Retinal pigment epithelial cell (primary cell): ENCODE data around the gene PLA2G6.

ENCODE experiments used
- DNase-seq: peaks from one replicate; pipeline ENCODE4 v3.0.0-alpha.2; 2010; ENCODE audit warnings: low read depth
- H3K4me3 ChIP-seq: 2 replicates; pipeline ENCODE4 v1.5.1; 2011; ENCODE audit warnings: mild to moderate bottlenecking, low read length, control low read depth, moderate library complexity
- TF ChIP-seq, protein P1 (sequence below): conservative IDR thresholded peaks from 2 replicates; pipeline ENCODE4 v1.5.1; 2011; ENCODE audit warnings: low read depth, low read length, control low read depth, inconsistent platforms

PLA2G6 gene

DNA sequence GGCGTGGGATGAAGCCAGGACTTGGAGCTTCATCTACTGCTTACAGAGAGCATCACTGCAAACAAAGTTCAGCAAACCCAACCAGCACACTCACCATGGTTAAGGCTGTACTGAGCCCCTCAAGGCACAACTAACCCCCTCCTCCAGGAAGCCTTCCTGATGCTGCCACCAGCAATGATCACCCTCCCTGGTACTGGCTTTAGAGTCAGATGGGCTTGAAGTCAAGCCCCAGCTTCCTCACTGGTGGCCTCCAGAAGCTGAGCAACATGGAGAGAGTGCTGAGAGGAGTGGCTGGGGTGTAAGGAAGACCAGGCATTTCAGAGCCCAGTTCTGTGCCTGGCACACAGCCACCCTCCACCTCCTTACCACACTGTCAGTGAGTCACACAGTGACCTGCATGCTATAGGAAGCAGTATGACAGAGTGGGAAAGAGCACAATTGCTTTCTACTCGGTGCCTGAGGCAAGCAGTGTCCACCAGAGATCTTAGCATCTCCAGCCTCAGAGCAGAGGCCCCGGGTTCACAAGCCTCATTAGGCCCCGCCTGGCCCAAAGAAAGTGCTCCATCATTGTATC lies 46.4 kb downstream of the PLA2G6 start:
- DNase-seq = peak; percentile 36
- H3K4me3 ChIP-seq = no peak overlapping the region
- TF ChIP-seq, protein P1, sequence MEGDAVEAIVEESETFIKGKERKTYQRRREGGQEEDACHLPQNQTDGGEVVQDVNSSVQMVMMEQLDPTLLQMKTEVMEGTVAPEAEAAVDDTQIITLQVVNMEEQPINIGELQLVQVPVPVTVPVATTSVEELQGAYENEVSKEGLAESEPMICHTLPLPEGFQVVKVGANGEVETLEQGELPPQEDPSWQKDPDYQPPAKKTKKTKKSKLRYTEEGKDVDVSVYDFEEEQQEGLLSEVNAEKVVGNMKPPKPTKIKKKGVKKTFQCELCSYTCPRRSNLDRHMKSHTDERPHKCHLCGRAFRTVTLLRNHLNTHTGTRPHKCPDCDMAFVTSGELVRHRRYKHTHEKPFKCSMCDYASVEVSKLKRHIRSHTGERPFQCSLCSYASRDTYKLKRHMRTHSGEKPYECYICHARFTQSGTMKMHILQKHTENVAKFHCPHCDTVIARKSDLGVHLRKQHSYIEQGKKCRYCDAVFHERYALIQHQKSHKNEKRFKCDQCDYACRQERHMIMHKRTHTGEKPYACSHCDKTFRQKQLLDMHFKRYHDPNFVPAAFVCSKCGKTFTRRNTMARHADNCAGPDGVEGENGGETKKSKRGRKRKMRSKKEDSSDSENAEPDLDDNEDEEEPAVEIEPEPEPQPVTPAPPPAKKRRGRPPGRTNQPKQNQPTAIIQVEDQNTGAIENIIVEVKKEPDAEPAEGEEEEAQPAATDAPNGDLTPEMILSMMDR = no peak

DNA sequence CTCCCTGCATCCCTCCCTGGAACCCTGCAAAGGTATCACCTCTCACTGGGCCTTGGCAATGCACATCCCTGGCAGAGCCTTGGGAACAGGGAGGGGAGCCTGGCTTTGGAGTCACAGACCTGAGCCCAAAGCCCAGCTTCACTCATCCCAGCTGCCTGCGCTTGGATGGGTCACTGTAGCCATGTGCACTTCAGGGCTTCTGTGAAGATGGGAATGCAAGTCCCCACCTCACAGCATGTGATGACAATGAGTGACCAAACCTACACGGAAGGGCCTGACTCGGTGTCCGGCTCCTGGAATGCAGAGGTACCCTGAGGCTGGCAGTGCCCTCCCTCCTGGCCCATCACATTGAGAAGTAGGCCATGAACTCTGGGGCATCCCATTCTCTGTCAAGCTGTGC lies 48.3 kb downstream of the PLA2G6 start:
- no peak overlapping the region for H3K4me3 ChIP-seq
- DNase-seq = no peak
- TF ChIP-seq, protein P1 = no peak

DNA sequence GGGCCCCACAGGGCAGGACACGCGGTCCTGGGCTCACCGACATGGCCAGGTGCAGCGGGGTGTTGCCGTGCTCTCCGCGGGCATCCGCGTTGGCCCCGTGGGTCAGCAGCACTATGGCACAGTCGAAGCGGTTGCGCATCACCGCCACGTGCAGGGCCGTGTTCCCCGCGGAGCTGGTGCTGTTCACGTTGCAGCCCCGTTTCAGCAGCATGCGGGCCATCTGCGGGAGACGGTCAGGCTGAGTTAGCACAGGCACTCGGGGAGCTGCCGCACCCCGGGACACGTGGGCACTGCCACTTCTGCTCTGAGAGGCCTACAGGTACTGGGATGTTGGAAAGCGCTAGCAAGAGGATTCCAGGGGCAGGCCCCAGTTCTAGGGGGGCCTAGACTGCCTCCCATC lies 48.8 kb downstream of the PLA2G6 start:
- no peak for DNase-seq
- no peak overlapping the region for H3K4me3 ChIP-seq
- TF ChIP-seq, protein P1 = no peak

DNA sequence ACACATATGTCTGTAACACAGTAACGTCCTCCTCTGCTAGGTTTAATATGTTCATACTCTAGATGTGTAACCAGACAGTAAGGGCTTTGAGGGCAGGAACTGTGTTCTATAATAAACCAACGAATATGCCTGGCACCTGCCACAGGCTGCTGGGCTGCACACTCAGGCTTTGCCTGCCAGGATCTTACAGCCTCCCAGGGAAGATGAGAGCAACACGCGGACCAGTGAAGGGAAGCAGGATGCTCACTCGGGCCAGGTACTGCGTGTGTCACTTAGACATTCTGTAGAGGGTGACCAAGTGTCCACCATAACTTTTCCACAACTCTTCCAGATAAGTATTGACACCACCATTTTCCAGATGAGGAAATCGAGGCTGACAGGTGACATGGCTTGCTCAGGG lies 49.5 kb downstream of the PLA2G6 start:
- no peak overlapping the region for H3K4me3 ChIP-seq
- TF ChIP-seq, protein P1 = no peak
- DNase-seq = no peak

DNA sequence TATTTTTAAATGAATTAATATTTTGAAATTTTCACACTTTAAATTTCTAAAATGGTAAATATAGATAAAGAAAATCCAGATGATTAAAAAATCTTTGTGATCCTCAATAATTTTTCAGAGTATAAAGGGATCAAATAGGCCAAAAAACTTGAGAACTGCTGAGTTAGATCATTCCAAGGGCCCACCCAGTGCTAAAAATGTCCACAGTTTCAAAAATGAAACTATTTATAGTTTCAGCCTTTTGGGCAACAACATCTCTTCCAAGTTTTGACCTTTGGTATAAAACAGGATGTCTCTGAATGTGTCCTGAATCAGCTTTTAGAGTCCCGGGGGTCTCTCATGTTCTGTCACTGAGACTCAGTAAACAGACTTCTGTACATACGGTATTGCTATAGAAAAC lies 50.2 kb downstream of the PLA2G6 start:
- DNase-seq = no peak
- TF ChIP-seq, protein P1 = no peak
- no peak overlapping the region for H3K4me3 ChIP-seq

DNA sequence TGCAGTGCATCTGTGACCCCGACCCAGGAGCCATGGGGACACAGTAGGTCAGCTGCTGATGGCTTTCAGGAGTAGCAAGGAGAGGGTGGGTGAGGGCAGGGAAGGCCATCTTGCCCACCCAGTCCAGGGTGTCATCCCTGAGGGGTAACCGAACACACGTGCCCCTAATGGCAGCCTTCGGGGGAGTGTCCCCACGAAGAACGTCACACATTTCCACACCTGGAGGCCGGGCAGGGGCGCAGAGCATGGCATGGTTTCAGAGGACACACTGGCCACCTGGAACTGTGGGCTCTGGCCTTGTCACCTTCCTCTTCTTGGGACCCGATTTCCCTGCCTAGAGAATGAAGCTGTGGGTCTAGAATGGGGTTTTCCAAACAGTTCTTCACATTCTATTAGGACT lies 51.8 kb downstream of the PLA2G6 start:
- H3K4me3 ChIP-seq = no peak overlapping the region
- DNase-seq = no peak
- TF ChIP-seq, protein P1 = no peak

DNA sequence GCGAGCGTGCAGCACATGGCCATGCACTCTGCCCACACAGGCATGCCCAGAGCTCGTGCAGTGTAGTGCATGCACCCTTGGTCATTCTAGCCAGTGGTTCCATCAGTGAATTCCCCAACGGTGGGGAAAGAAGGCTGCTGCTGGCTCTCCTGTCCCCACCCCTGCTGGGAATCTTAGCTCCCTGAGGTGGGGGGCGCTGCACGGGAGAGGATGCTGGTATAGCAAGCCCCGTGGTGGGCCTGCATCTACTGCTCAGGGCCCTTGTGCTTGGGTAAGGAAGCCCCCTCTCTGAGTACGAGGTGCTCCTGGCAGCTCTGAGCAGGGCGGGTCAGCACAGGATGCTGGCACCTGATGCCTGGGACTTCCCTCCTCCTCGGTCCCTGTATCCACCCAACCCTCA lies 52.6 kb downstream of the PLA2G6 start:
- TF ChIP-seq, protein P1 = no peak
- no peak overlapping the region for H3K4me3 ChIP-seq
- DNase-seq = no peak
